Esophagus squamous epithelium (tissue), 4 donors: ENCODE data around the gene DLGAP1.

Experiments used
- CTCF ChIP-seq, 6 experiments: fragments of 450-650 bp in 4 of 6; fragments of 200-600 bp in 2 of 6; sonication (generic) in 2 of 6; IDR thresholded peaks; one replicate each; pipeline ENCODE4 v1.5.1; 2016 to 2019; ENCODE audit warnings: antibody characterized with exemption in 6 of 6, mild to moderate bottlenecking in 4 of 6, moderate library complexity in 4 of 6
- POLR2A ChIP-seq, 4 donors: fragments of 450-650 bp; IDR thresholded peaks; one replicate each; pipeline ENCODE4 v1.6.1; 2017; ENCODE audit warnings: antibody characterized with exemption in 4 of 4, mild to moderate bottlenecking in 4 of 4, moderate library complexity in 3 of 4

DNA sequence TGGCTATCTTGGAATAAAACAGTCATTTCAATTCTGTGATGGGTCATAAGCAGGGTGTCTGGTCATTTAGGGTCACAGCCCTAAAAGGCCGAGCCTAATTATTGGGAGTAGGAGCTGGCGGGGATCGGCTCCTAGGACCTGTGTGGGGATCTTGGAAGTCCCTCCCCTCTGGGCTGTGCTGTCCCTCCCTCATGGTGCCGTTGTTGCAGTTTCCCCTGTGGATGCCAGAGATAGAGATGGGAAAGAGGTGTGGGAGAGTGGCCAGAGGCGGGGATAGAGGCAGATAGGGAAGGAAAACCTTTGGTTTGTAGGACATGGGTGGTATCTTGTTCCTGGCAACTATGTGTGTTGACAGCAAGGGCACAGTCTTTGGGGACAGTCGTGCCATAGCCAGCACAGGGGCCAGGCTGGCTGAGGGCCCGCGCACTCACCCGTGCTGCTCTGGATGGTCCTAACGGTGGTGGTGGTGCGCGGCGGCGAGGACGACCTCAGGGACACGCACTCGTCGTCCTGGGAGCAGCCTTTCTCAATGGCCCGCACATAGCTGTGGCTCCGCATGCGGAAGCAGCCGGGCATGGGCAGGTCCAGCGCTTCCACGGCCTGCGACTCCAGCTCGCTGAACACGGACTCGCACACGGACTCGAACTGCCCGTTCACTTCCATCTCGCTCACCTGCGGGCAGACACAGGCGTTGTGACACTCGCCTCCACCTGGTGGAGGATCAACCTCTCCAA is 726.2 kb downstream of the DLGAP1 start:
- TF ChIP-seq CTCF (IDR thresholded peaks at IDR 0.05) (no peak), POLR2A (IDR thresholded peaks at IDR 0.05) (no peak)
